Stimulated activated CD8-positive, alpha-beta memory T cell treated with anti-CD3 and anti-CD28 coated beads, Interleukin-2, amount 100 ng/mL, for 1 hour (primary cell): ENCODE results near the gene GNG8.
A peak's percentile ranks its signal among the peaks of the same experiment; 100 is the strongest.

Experiments used
- DNase-seq, 2 donors: peaks; one replicate each; pipeline ENCODE4 v3.0.0-alpha.2; 2020; ENCODE audit warnings: low read depth in 2 of 2

The GNG8 gene

GRCh38 chr19:46602392-46603194 is 33.4 kb downstream of the GNG8 start:
- no peak for DNase-seq

- DNase-seq = no peak
These were observed 34.4 kb downstream of the GNG8 start, which contains the start of gene CALM3 for GRCh38 chr19:46601318-46602224. Gene CALM3, plus strand, starts transcription at chr19:46601330. Its CDS starts 105 bp downstream, at chr19:46601435.

- DNase-seq = peak; percentile 94 to 96
These were observed 35.4 kb downstream of the GNG8 start for GRCh38 chr19:46600384-46601317.

GRCh38 chr19:46599716-46600373 is 36.2 kb downstream of the GNG8 start:
- DNase-seq = no peak

GRCh38 chr19:46598372-46598917 is 37.6 kb downstream of the GNG8 start:
- no peak for DNase-seq

- DNase-seq = no peak
These were observed 40.0 kb downstream of the GNG8 start for GRCh38 chr19:46596008-46596407.

GRCh38 chr19:46591870-46592269 is 44.1 kb downstream of the GNG8 start:
- no peak for DNase-seq

GRCh38 chr19:46591254-46591653 is 44.7 kb downstream of the GNG8 start:
- no peak for DNase-seq

- DNase-seq = no peak
These were observed 48.1 kb downstream of the GNG8 start for GRCh38 chr19:46587861-46588260.

GRCh38 chr19:46586294-46586693 is 49.7 kb downstream of the GNG8 start:
- no peak for DNase-seq

GRCh38 chr19:46585539-46585938 is 50.5 kb downstream of the GNG8 start:
- DNase-seq = no peak
